OCI-LY7 (cell line): ENCODE results near the gene CALD1. TPM values are rescaled to one million over a fixed set of nuclear protein-coding genes. Genes with fewer than 3 reads are reported as not detected.

Experiments
- BruUV-seq: library from RNA; stranded (reverse); fragments of 400-500 nt; replicated peaks from 2 replicates; lab custom pipeline; 2021; lab: Mats Ljungman, UMichigan
- CTCF ChIA-PET: fragments of 300-600 bp; sonication (Branson Sonifier 250); formaldehyde crosslinking; loops from one replicate; lab custom pipeline; 2022; ENCODE audit warnings: antibody characterized with exemption; ENCODE audit not compliant: unreplicated experiment; lab: Charles Lee
- POLR2A ChIA-PET: fragments of 300-600 bp; sonication (Branson Sonifier 250); formaldehyde crosslinking; loops from one replicate; lab custom pipeline; 2022; ENCODE audit warnings: antibody characterized with exemption; lab: Charles Lee
- DNase-seq: peaks from one replicate; pipeline ENCODE4 v3.0.0-alpha.2; 2015; ENCODE audit warnings: low spot score
- H2AFZ ChIP-seq: fragments of 200-600 bp; sonication (generic), shearing (Covaris generic); 2 replicates; pipeline ENCODE4 v1.6.1; 2014; ENCODE audit warnings: mild to moderate bottlenecking, antibody characterized with exemption, low read length, moderate library complexity
- H3K27ac ChIP-seq: fragments of 200-600 bp; sonication (generic); 2 replicates; pipeline ENCODE4 v1.5.1; 2014; ENCODE audit warnings: mixed run types, low read depth, mild to moderate bottlenecking, moderate library complexity, low read length, inconsistent platforms; ENCODE audit not compliant: poor library complexity, severe bottlenecking
- H3K36me3 ChIP-seq: fragments of 200-600 bp; sonication (generic); 2 replicates; pipeline ENCODE4 v1.6.1; 2014; ENCODE audit warnings: mild to moderate bottlenecking, antibody characterized with exemption, low read length, moderate library complexity, mixed read lengths; ENCODE audit not compliant: insufficient read depth
- H3K4me1 ChIP-seq: fragments of 200-600 bp; sonication (generic); 2 replicates; pipeline ENCODE4 v1.5.1; 2014; ENCODE audit warnings: mild to moderate bottlenecking, low read length; ENCODE audit not compliant: insufficient read depth, poor library complexity, severe bottlenecking
- H3K4me2 ChIP-seq: fragments of 200-600 bp; sonication (generic); 2 replicates; pipeline ENCODE4 v1.6.1; 2014; ENCODE audit warnings: mild to moderate bottlenecking, low read length
- H3K4me3 ChIP-seq: fragments of 200-600 bp; sonication (generic); 2 replicates; pipeline ENCODE4 v1.5.1; 2014; ENCODE audit warnings: mild to moderate bottlenecking, low read depth, low read length; ENCODE audit not compliant: poor library complexity, severe bottlenecking
- H3K79me2 ChIP-seq: fragments of 200-600 bp; sonication (generic); 2 replicates; pipeline ENCODE4 v1.6.1; 2016; ENCODE audit warnings: low read depth, mild to moderate bottlenecking, low read length, moderate library complexity, mixed read lengths; ENCODE audit not compliant: insufficient read depth
- H3K9me2 ChIP-seq: fragments of 200-600 bp; sonication (generic); 2 replicates; pipeline ENCODE4 v1.6.1; 2016; ENCODE audit warnings: mild to moderate bottlenecking, low read length, mixed read lengths; ENCODE audit not compliant: insufficient read depth
- H3K9me3 ChIP-seq: fragments of 200-600 bp; sonication (generic); 2 replicates; pipeline ENCODE4 v1.6.1; 2014; ENCODE audit warnings: mild to moderate bottlenecking, mixed run types, low read length, mixed read lengths
- H4K20me1 ChIP-seq: fragments of 200-600 bp; sonication (generic); 2 replicates; pipeline ENCODE4 v1.6.1; 2014; ENCODE audit warnings: mild to moderate bottlenecking, antibody characterized with exemption, low read length, moderate library complexity, mixed read lengths; ENCODE audit not compliant: insufficient read depth
- CTCF ChIP-seq: fragments of 200-600 bp; sonication (generic); conservative IDR thresholded peaks from 2 replicates; pipeline ENCODE4 v1.5.1; 2014; ENCODE audit warnings: mild to moderate bottlenecking, antibody characterized with exemption, low read length, moderate library complexity, mixed read lengths
- EZH2phosphoT487 ChIP-seq: fragments of 200-600 bp; sonication (generic); IDR thresholded peaks from 2 replicates; pipeline ENCODE4 v1.6.1; 2018; ENCODE audit warnings: low read depth, borderline replicate concordance, mild to moderate bottlenecking, mixed run types, antibody characterized with exemption, low read length, moderate library complexity, mixed read lengths
- intact Hi-C: fragments of 100-400 bp; cut with micrococcal nuclease; formaldehyde crosslinking; loops from one replicate; pipeline ENCODE4 v1.10.0; 2022; ENCODE audit not compliant: unreplicated experiment
- total RNA-seq, 2 experiments: library from RNA; depleted of rRNA in 1 of 2; stranded (reverse); fragments of >200 nt in 1 of 2; shearing (Covaris generic) in 1 of 2; gene quantifications; 2 replicates each; pipeline ENCODE4 v1.2.3, GENCODE V29; 2014 to 2022

Gene CALD1
- total RNA-seq, 2 experiments from 2014 or later = 0.25 to 0.49 TPM

- H3K9me2 ChIP-seq = no peaks in the 10 kb centered on the region
- intact Hi-C loops = no loop called here
- no peak overlapping the region for H2AFZ ChIP-seq
- H3K79me2 ChIP-seq = 0 out of 2 replicates have a peak, but pooled peaks cover 3% of the 10 kb centered on the region
- H3K4me2 ChIP-seq = no peak overlapping the region
- H3K9me3 ChIP-seq = no peaks in the 10 kb centered on the region
- ChIA-PET POLR2A (interaction anchor here (0.5 kb wide), 1 partner anchor 12 kb away, joined by 3 read pairs; no protein-coding TSS in a partner anchor), CTCF (no interaction called here)
- no peak overlapping the region for H3K27ac ChIP-seq
- TF ChIP-seq EZH2phosphoT487 = no peak
- TF ChIP-seq CTCF = no peak
- no peaks in the 10 kb centered on the region for H4K20me1 ChIP-seq
- no peak overlapping the region for H3K4me3 ChIP-seq
- BruUV-seq = no TSS peak
- H3K36me3 ChIP-seq = peaks cover 60% of the 10 kb centered on the region
- DNase-seq = no peak
- no peaks in the 10 kb centered on the region for H3K4me1 ChIP-seq
Observed at GRCh38 chr7:134993877-134994456, 214.5 kb downstream of the CALD1 start.

- no peak for DNase-seq
- H3K9me2 ChIP-seq = no peaks in the 10 kb centered on the region
- no peak overlapping the region for H3K27ac ChIP-seq
- H3K79me2 ChIP-seq = no peaks in the 10 kb centered on the region
- intact Hi-C loops = loop anchor here (5.0 kb wide), 1 partner anchor 152 kb away; the partner anchor contains the start of gene TMEM140
- no peaks in the 10 kb centered on the region for H4K20me1 ChIP-seq
- CTCF ChIA-PET = no interaction called here
- H3K4me1 ChIP-seq = no peaks in the 10 kb centered on the region
- H3K4me3 ChIP-seq = no peak overlapping the region
- no peaks in the 10 kb centered on the region for H3K9me3 ChIP-seq
- POLR2A ChIA-PET = interaction anchor here (0.6 to 1.1 kb wide), 4 partner anchors 8 to 779 kb away, joined by 3 to 8 read pairs (median 4); partner anchors contain the start of gene AGBL3
- TF ChIP-seq EZH2phosphoT487 (no peak), CTCF (no peak)
- no TSS peak for BruUV-seq
- H2AFZ ChIP-seq = no peak overlapping the region
- peaks cover 46% of the 10 kb centered on the region for H3K36me3 ChIP-seq
- no peak overlapping the region for H3K4me2 ChIP-seq
Observed at GRCh38 chr7:134995239-134996096, 216.0 kb downstream of the CALD1 start.
